B cell (primary cell): Measurements from ENCODE around the gene STAT5B.

Experiments
- EZH2 ChIP-seq: IDR thresholded peaks from 2 replicates; pipeline ENCODE4 v1.6.1; 2012; ENCODE audit warnings: borderline replicate concordance, low read depth, mild to moderate bottlenecking, moderate library complexity, low read length; ENCODE audit not compliant: insufficient read depth, poor library complexity, severe bottlenecking
- TF ChIP-seq, protein P1 (sequence below): fragments of 200-600 bp; IDR thresholded peaks from one replicate; pipeline ENCODE4 v1.8.0; 2022; ENCODE audit warnings: antibody characterized with exemption, mild to moderate bottlenecking

- TF ChIP-seq, protein P1, sequence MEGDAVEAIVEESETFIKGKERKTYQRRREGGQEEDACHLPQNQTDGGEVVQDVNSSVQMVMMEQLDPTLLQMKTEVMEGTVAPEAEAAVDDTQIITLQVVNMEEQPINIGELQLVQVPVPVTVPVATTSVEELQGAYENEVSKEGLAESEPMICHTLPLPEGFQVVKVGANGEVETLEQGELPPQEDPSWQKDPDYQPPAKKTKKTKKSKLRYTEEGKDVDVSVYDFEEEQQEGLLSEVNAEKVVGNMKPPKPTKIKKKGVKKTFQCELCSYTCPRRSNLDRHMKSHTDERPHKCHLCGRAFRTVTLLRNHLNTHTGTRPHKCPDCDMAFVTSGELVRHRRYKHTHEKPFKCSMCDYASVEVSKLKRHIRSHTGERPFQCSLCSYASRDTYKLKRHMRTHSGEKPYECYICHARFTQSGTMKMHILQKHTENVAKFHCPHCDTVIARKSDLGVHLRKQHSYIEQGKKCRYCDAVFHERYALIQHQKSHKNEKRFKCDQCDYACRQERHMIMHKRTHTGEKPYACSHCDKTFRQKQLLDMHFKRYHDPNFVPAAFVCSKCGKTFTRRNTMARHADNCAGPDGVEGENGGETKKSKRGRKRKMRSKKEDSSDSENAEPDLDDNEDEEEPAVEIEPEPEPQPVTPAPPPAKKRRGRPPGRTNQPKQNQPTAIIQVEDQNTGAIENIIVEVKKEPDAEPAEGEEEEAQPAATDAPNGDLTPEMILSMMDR = peak; percentile 66
- no peak for TF ChIP-seq EZH2
Measured at GRCh38 chr17:42221886-42222745, 54.1 kb downstream of the STAT5B start.
